COR-L47 (cell line): ENCODE results near the gene PCDH15.
A peak's percentile ranks its signal among the peaks of the same experiment; 100 is the strongest.

Experiments
- DNase-seq: peaks from one replicate; lab custom pipeline; 2025; lab: John Stamatoyannopoulos, UW

Gene PCDH15

GRCh38 chr10:54372179-54372578, 428.9 kb downstream of the PCDH15 start:
- no peak for DNase-seq

DNA sequence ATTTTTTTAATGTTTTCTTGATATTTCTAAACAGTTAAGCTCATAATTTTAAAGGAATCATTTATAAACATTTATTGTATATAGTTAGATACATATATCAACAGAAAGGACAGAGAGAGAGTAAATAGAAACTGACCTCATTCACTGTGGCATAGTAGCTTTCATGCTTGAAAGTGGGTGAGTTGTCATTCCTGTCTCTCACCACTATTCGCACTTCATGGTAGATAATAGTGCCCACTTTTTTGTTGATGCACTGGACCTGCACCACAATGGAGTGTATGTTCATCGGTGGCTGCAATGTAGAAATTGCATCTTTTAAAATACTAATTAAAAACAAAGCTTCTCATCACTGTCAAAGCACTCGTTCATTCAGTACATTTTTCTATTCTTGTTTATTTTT, 432.0 kb downstream of the PCDH15 start:
- no peak for DNase-seq

DNA sequence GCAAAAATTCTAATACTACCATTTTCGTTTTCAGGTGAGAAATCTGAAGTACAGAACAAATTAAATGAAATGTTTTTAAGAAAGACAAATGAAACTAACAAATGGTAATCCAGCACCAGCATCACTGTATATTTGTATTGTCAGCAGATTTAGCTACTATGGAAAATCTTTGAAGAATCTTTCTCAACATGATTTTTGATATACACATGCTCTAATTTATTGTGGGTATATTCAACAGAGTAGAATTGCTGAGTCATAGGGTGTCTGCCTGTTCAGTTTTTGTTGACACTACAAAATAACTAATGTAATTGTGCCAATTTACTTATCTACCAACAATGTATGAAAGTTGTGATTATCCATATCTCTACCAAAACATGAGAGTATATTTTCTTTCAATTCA, 437.6 kb downstream of the PCDH15 start:
- no peak for DNase-seq

- no peak for DNase-seq
These were observed 459.0 kb downstream of the PCDH15 start for GRCh38 chr10:54342058-54342457.

- DNase-seq, result no peak
These were observed 465.7 kb downstream of the PCDH15 start for GRCh38 chr10:54335296-54335695.

GRCh38 chr10:54319341-54319740, 481.7 kb downstream of the PCDH15 start:
- no peak for DNase-seq

GRCh38 chr10:54318470-54318869, 482.6 kb downstream of the PCDH15 start:
- DNase-seq, result no peak

DNA sequence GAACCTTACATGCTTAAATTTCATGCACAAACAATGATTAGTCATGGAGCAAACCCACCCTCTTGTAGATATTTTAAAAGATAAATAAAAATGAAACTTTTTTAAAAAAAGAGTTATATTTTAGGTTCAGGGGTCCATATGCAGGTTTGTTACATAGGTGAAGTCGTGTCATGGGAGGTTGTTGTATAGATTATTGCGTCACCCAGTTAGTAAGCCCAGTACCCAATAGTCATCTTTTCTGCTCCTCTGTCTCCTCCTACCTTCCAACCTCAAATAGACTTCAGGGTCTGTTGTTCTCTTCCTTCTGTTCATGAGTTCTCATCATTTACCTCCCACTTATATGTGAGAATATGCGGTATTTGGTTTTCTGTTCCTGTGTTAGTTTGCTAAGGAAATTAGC, 486.6 kb downstream of the PCDH15 start:
- no peak for DNase-seq

- DNase-seq, result no peak
These were observed 516.4 kb downstream of the PCDH15 start for GRCh38 chr10:54284526-54285193.

DNA sequence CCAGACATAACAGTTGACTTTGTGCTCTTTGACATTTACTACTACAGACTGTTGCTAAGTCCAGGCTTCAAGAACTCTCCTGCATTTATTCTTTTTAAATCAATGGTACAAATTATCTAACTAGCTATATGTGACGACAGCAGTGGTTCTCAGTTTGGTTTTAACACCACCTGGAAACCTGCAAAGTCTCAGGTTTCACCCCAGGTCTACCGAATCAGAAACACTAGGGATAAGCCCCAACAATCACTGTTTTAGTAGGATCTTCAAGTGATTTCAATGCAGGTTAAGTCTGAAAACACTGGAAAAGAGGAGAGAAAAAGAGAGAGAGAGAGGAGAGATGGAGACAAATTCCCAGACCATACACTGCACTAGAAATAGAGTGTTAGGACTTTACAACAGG, 519.0 kb downstream of the PCDH15 start:
- DNase-seq, result no peak

- no peak for DNase-seq
These were observed 534.6 kb downstream of the PCDH15 start for GRCh38 chr10:54266395-54266794.

DNA sequence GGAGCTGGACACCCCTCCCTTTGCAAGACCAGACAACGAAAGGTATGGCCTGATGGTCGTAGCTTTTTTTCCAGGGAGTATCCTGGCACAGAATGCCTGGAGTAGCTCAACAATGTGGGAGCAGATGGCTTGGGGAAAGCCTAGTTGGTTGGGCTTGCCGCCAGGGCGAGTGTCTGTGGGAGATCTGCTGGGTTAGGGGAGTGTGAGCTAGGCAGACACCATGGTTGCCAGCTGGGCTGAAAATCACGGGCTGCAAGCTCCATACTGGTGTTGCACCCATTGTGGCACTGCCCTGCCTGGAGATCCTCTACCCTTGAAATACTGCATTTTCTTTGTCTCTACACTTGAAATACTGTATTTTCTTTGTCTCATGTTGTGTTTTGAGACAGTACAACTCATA, 538.3 kb downstream of the PCDH15 start:
- no peak for DNase-seq

- no peak for DNase-seq
These were observed 541.9 kb downstream of the PCDH15 start for GRCh38 chr10:54259104-54259503.

GRCh38 chr10:54234832-54235231, 566.2 kb downstream of the PCDH15 start:
- DNase-seq, result no peak

DNA sequence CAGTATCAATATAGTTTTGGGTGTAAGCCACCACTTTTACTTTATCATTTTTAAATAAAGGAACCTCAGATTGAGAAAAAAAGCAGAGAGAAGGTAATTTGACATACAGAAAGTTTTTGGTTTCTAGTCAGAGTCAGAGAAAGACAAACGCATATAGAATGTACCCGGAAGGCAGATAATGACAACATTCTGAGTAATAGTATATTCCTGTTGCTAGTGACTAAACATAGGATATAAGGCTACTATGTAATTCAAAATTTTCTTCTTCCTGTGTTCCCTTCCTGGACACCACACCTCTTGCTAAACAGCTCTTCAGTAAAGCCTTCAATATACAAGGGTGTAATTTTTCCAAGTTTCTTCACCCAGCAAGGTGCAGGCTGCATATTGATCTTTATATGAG, 597.6 kb downstream of the PCDH15 start:
- DNase-seq, result no peak

DNA sequence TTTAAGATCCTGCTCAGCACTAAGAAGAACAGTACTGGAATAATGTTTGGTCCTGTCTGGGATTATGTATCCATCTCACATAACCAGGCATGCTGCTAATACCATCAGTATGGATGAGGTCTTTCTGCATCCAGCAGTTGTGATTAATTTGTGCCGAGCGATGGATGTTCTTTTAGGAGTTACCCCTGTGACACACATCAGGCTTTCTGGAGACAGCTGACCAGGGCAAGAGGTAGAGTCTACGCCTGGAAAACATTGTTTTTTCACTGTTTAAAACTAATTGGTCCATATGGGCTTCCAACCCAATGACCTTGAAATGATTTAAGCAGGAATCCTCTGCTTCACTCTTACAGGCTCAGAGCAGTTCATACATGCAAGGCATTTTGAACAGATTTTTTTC, 603.0 kb downstream of the PCDH15 start:
- no peak for DNase-seq

DNA sequence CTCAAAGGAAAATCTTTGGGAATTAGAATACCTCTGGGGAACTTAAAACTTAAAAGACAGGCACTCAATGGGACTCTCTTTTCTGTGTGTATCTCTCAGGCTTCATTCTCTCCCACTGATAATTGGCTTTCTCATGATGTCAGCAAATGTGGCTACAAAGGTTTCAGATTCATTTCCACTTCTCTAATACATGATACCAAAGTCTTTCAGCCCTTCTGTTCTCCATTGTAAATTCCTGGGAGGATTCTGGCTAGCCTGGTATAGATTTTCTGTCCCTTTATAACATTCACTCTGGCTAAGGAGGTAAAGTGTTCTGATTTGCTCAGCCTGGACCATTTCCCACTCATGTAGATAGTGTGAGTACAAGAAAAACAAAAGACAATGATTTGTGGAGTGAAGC, 606.2 kb downstream of the PCDH15 start:
- no peak for DNase-seq

- no peak for DNase-seq
These were observed 641.1 kb downstream of the PCDH15 start for GRCh38 chr10:54159924-54160323.

DNA sequence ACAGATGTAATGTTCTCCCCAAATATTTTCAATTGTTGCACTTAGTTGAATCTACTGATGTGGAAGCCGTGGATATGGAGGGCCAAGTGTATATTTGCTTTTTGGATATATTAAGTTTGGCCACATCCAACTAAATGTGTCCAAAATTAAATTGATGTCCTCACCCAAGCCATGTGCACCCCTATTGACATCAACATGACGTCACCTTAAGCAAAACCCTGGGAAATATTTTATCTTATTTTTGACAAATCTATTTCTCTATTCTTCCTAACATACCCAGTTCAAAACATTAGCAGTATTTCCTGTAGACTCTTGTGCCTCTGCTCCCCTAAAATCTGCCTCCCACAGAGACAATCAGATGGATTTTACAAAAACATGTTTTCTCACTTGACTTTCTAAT, 652.5 kb downstream of the PCDH15 start:
- DNase-seq, result no peak

DNA sequence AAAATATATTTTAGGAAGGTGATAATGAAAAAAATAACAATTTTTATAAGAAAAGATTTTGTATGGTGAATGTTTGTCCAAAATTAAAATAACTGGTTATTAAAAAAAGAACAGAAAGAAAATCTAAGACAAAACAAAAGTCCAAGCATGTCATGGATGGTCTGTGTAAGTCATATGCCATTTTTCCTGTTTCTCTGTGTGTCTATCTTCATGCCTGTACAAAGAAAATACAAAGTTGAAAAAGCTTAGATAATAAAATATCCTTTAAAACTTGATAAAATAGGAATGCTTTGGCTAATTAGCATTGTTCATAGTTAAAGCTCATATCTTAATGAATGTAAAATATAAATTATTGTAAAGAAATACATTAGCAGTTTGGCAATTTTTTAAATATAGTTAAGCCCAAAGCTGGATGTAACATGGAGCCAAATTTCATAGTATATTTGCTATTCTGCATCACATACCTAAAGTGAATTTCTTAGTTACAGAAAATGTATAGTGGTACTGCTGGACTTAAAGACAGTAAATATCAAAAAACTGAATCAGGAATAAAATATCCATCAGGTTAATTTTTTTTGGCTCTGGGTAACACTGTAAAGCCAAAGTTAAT, 661.1 kb downstream of the PCDH15 start:
- no peak for DNase-seq

DNA sequence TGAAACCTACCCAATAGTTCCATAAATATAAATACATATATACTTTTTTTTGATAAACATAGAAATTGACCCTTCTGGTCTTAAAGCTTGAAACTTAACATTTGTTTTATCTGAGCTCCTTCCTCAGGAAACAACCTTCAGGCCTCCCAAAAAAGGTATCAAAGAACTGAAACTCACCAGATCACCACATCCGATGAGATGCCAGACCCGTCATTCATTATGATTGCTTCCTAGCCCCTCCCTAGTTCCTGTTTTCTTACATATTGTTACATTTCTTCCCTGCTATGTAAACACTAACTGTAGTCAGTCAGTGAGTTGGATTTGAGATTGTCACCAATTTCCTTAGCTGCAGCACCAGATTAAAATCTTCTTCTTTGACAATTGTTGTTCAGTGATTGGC, 663.6 kb downstream of the PCDH15 start:
- DNase-seq, result no peak

GRCh38 chr10:54133203-54133602, 667.8 kb downstream of the PCDH15 start:
- peak; percentile 15 for DNase-seq

- no peak for DNase-seq
These were observed 669.2 kb downstream of the PCDH15 start for GRCh38 chr10:54131833-54132232.

DNA sequence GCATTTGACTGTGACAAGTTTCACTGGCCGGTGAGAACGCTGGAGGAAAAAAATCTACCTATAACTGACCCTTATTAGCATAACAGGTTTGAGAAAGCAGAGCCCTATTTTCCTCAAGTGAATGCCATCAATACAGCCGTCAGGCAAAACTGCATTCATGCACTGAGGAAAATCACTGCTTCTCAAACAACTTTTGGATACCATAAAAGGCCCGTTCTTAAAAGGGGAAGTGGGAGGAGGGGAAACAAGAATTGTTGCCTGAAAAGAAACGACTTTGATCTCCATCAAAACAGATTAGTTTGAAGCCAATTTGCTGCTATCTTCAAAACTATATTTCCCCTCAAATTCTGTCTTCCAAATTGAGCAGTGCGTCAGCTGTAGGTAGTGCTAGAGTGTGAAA, 670.6 kb downstream of the PCDH15 start:
- no peak for DNase-seq
